ENCODE results near the gene EVX1.

- TF ChIP-seq, protein P1, sequence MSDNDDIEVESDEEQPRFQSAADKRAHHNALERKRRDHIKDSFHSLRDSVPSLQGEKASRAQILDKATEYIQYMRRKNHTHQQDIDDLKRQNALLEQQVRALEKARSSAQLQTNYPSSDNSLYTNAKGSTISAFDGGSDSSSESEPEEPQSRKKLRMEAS (IDR thresholded peaks at IDR 0.05) = no peak
- TF ChIP-seq SP2 (IDR thresholded peaks at IDR 0.05; ENCODE audit: low read length) (no peak), POLR2AphosphoS5 (IDR thresholded peaks at IDR 0.05; ENCODE audit: low read depth, low read length) (no peak), EP300 (IDR thresholded peaks at IDR 0.05; ENCODE audit: borderline replicate concordance in 1 of 2, low read depth in 2 of 2, low read length in 2 of 2) (no peak), BACH1 (IDR thresholded peaks at IDR 0.05; ENCODE audit: low read length) (no peak), POLR2A (IDR thresholded peaks at IDR 0.05; ENCODE audit: control extremely low read depth in 1 of 2, low read depth in 2 of 2, low read length in 2 of 2) (no peak), GABPA (IDR thresholded peaks at IDR 0.05; ENCODE audit: borderline replicate concordance, insufficient read depth, low read length) (no peak), YY1 (IDR thresholded peaks at IDR 0.05; ENCODE audit: low read depth, low read length) (no peak), FOSL1 (IDR thresholded peaks at IDR 0.05; ENCODE audit: insufficient read depth, low read depth, low read length) (no peak), SIX5 (IDR thresholded peaks at IDR 0.05; ENCODE audit: low read depth, low read length) (no peak), SUZ12 (IDR thresholded peaks at IDR 0.05; ENCODE audit: low read length) (peak; percentile 59)
- TF ChIP-seq, protein P2, sequence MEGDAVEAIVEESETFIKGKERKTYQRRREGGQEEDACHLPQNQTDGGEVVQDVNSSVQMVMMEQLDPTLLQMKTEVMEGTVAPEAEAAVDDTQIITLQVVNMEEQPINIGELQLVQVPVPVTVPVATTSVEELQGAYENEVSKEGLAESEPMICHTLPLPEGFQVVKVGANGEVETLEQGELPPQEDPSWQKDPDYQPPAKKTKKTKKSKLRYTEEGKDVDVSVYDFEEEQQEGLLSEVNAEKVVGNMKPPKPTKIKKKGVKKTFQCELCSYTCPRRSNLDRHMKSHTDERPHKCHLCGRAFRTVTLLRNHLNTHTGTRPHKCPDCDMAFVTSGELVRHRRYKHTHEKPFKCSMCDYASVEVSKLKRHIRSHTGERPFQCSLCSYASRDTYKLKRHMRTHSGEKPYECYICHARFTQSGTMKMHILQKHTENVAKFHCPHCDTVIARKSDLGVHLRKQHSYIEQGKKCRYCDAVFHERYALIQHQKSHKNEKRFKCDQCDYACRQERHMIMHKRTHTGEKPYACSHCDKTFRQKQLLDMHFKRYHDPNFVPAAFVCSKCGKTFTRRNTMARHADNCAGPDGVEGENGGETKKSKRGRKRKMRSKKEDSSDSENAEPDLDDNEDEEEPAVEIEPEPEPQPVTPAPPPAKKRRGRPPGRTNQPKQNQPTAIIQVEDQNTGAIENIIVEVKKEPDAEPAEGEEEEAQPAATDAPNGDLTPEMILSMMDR (IDR thresholded peaks at IDR 0.05; ENCODE audit: control extremely low read depth in 1 of 3, insufficient read depth in 1 of 3, low read depth in 1 of 3, low read length in 3 of 3) = no peak
- TF ChIP-seq, protein P3, sequence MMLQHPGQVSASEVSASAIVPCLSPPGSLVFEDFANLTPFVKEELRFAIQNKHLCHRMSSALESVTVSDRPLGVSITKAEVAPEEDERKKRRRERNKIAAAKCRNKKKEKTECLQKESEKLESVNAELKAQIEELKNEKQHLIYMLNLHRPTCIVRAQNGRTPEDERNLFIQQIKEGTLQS (IDR thresholded peaks at IDR 0.05; ENCODE audit: insufficient read depth, low read depth, low read length) = no peak
These were observed 2.4 kb upstream of the EVX1 start for GRCh38 chr7:27240015-27240731.

All from H1 (cell line).